Fibroblast of mammary gland (primary cell): ENCODE measurements around the gene CD79B.

Experiments
- DNase-seq: peaks from one replicate; pipeline ENCODE4 v3.0.0-alpha.2; 2010; ENCODE audit warnings: low read depth
- H3K4me3 ChIP-seq: 2 replicates; pipeline ENCODE4 v1.5.1; 2011; ENCODE audit warnings: low read depth, mild to moderate bottlenecking, low read length, moderate library complexity; ENCODE audit not compliant: control insufficient read depth
- CTCF ChIP-seq: conservative IDR thresholded peaks from 2 replicates; pipeline ENCODE4 v1.5.1; 2011; ENCODE audit warnings: low read depth, low read length, inconsistent platforms; ENCODE audit not compliant: control insufficient read depth, insufficient read depth

CD79B gene

GRCh38 chr17:63946440-63947363 is 14.6 kb upstream of the CD79B start:
- no peak overlapping the region for H3K4me3 ChIP-seq
- peak; percentile 58 for TF ChIP-seq CTCF
- DNase-seq = peak; percentile 31

GRCh38 chr17:63945784-63946439 is 13.8 kb upstream of the CD79B start:
- DNase-seq = no peak

GRCh38 chr17:63944736-63945499 is 12.8 kb upstream of the CD79B start:
- TF ChIP-seq CTCF = no peak
- H3K4me3 ChIP-seq = no peak overlapping the region
- DNase-seq = no peak

More at GRCh38 chr17:63945784-63946439, 13.8 kb upstream of the CD79B start:
- H3K4me3 ChIP-seq = no peak overlapping the region
- no peak for TF ChIP-seq CTCF

DNA sequence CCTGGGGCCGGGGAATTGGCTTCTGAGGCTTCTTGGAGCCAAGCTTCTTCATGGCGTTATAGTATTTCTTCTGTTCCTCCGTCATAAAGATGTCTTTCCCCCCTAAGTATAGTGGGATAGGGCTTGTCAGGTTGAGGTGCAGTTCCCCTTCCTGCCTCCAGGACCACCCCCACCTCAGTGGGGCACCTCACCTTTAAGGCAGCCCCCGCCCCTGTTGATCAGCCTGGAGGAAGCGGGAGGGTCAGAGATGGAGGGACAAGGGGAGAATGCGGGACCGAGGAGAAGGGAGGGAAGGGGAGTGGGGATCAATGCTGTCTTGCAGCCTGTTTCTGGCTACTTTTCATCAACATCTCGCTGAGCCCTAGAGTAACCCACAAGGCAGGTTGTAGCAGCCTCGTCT is 11.6 kb upstream of the CD79B start:
- DNase-seq = no peak
- no peak overlapping the region for H3K4me3 ChIP-seq
- peak; percentile 14 for TF ChIP-seq CTCF

DNA sequence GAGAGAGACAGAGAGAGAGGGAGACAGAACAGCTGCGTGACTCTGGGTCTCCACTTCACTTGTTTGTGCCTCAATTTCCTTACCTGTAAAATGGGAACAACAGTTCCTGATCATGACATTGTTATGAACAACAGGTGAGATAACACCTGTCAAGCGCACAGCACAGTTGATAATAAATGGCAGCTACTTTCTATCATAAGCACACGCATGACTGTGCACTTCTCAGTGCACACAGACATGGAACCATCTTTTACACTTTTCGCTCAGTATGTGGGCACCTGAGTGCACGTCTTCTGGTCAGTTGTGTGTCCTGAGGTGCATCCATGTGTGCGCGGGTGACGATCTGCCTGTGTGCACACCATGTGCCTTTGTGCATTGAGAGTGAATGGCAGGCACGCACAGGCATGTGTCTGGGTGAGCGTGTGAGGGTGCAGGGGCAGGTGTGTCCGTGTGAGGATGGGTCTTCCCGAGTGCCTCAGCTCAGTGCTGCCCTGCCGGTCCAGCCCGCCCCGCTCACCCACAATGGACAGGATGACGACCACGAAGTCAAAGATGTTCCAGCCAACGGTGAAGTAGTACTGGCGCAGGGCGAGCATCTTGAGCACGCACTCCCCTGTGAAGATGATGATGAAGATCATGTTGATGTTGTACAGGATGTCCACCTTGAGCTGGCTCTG is 10.3 kb upstream of the CD79B start:
- no peak for TF ChIP-seq CTCF
- no peak overlapping the region for H3K4me3 ChIP-seq
- DNase-seq = no peak

DNA sequence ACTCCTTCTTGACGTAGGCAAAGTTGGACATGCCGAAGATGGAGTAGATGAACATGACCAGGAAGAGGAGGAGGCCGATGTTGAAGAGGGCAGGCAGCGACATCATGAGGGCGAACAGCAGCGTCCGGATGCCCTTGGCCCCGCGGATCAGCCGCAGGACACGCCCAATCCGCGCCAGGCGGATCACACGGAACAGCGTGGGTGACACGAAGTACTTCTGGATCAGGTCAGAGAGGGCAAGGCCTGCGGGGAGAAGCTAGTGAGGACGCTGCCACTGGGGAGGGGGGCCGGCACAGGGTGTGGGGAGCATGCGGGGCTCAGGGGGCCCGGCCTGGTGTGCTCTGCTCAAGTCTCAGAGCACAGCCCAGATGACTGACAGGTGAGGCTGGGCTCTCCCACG is 9.6 kb upstream of the CD79B start:
- DNase-seq = no peak
- H3K4me3 ChIP-seq = no peak overlapping the region
- no peak for TF ChIP-seq CTCF
